Measurements from ENCODE around the gene ADD3.
A peak's percentile ranks its signal among the peaks of the same experiment; 100 is the strongest.

Gene ADD3

DNA sequence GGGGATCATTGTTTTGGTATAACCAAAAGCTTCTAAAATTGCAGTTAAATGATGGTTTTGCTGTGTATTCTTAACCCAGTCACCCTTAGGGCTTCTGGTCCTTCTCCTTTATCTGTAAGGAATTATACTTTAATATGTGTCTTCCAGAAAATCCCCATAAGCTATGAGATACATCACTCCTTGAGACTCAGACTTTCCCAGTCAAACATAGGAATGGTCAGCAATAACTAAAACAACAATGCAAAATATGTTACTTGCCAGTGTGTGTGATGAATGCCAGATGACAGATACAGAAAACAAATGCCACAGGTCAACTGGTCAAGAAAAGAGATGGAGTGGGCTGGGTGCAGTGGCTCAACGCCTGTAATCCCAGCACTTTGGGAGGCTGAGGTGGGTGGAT lies 10.1 kb downstream of the ADD3 start:
- H3K4me1 ChIP-seq (ENCODE audit: control insufficient read depth, insufficient read depth, low read length, unreplicated experiment): peaks cover 16% of the 10 kb centered on the region
- H2AFZ ChIP-seq (ENCODE audit: low read length, unreplicated experiment): no peak overlapping the region
- H3K79me2 ChIP-seq (ENCODE audit: control insufficient read depth, insufficient read depth, low read length, unreplicated experiment): peaks cover 93% of the 10 kb centered on the region
- H3K36me3 ChIP-seq (ENCODE audit: insufficient read depth, low read length): no peaks in the 10 kb centered on the region
- no peak overlapping the region for H3K4me3 ChIP-seq (ENCODE audit: low read depth, low read length)
- H3K27me3 ChIP-seq (ENCODE audit: insufficient read depth, low read length): no peaks in the 10 kb centered on the region
- H3K27ac ChIP-seq (ENCODE audit: low read depth, low read length): no peak overlapping the region

DNA sequence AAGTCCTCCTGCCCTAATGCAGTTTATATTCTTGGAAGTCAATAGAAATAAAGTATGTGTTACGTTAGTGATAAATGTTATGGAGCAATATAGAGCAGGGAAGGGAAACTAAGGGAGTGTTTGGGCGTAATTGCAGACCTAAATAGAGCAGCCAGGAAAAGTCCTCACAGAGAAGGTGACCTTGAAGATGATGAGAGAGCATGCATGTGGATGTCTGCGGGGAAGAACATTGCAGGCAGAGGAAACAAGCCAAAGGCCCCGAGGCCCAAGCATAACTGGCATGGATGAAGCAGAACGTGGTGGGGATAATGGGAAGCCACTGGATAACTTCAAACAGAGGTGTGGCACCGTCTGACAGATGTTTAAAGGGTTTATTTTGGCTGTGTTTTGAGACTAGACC lies 12.5 kb downstream of the ADD3 start:
- peaks cover 4% of the 10 kb centered on the region for H3K4me1 ChIP-seq (ENCODE audit: control insufficient read depth, insufficient read depth, low read length, unreplicated experiment)
- H3K27ac ChIP-seq (ENCODE audit: low read depth, low read length): no peak overlapping the region
- H3K79me2 ChIP-seq (ENCODE audit: control insufficient read depth, insufficient read depth, low read length, unreplicated experiment): peaks cover 86% of the 10 kb centered on the region
- no peak overlapping the region for H3K4me3 ChIP-seq (ENCODE audit: low read depth, low read length)
- H3K27me3 ChIP-seq (ENCODE audit: insufficient read depth, low read length): no peaks in the 10 kb centered on the region
- H3K36me3 ChIP-seq (ENCODE audit: insufficient read depth, low read length): no peaks in the 10 kb centered on the region
- no peak overlapping the region for H2AFZ ChIP-seq (ENCODE audit: low read length, unreplicated experiment)

DNA sequence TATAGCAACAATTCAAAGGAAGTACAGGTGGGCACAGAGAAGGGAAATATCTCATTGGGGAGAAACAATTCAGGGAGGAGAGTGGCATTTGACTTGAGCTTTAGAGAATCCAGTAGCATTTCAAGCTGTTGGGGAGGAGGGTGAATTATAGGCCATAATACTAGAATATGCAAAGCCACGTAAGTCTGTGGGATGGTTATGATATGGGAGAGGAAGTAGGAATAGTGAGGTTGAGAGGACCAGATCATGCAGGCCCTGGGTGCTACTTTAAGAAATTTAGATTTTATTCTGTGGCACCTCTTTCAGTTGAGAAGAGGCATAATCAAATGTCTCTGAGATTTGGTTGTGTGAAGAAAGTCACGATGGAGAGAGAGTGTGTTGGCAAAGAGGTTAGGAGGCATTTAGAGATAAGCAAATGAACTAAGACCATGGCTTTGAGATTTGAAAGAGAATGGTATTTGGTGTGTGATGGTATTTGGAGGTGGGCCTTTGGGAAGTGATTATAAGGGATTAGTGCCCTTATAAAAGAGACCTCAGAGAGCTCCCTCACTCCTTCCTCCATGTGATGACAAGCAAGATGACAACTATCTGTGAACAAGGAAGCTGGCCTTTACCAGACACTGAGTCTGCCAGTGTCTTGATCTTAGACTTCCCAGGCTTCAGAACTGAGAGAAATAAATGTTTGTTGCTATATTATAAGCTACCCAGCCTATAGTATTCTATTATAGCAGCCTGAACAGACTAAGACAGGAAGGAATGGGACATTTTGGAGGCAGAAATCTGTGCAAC lies 15.1 kb downstream of the ADD3 start:
- Histone ChIP-seq H3K36me3 (ENCODE audit: insufficient read depth, low read length) (no peaks in the 10 kb centered on the region), H3K27me3 (ENCODE audit: insufficient read depth, low read length) (no peaks in the 10 kb centered on the region), H3K27ac (ENCODE audit: low read depth, low read length) (no peak overlapping the region), H3K79me2 (ENCODE audit: control insufficient read depth, insufficient read depth, low read length, unreplicated experiment) (peaks cover 79% of the 10 kb centered on the region), H3K4me3 (ENCODE audit: low read depth, low read length) (no peak overlapping the region), H2AFZ (ENCODE audit: low read length, unreplicated experiment) (no peak overlapping the region), H3K4me1 (ENCODE audit: control insufficient read depth, insufficient read depth, low read length, unreplicated experiment) (no peaks in the 10 kb centered on the region)

GRCh38 chr10:110023785-110024465 lies 16.1 kb downstream of the ADD3 start:
- Histone ChIP-seq H2AFZ (ENCODE audit: low read length, unreplicated experiment) (no peak overlapping the region), H3K4me1 (ENCODE audit: control insufficient read depth, insufficient read depth, low read length, unreplicated experiment) (no peaks in the 10 kb centered on the region), H3K4me3 (ENCODE audit: low read depth, low read length) (no peak overlapping the region), H3K36me3 (ENCODE audit: insufficient read depth, low read length) (no peaks in the 10 kb centered on the region), H3K27me3 (ENCODE audit: insufficient read depth, low read length) (no peaks in the 10 kb centered on the region), H3K79me2 (ENCODE audit: control insufficient read depth, insufficient read depth, low read length, unreplicated experiment) (peaks cover 74% of the 10 kb centered on the region), H3K27ac (ENCODE audit: low read depth, low read length) (no peak overlapping the region)

- Histone ChIP-seq H3K4me3 (ENCODE audit: low read depth, low read length) (no peak overlapping the region), H3K36me3 (ENCODE audit: insufficient read depth, low read length) (0 out of 2 replicates have a peak, but pooled peaks cover 2% of the 10 kb centered on the region), H3K79me2 (ENCODE audit: control insufficient read depth, insufficient read depth, low read length, unreplicated experiment) (peaks cover 69% of the 10 kb centered on the region), H2AFZ (ENCODE audit: low read length, unreplicated experiment) (no peak overlapping the region), H3K27me3 (ENCODE audit: insufficient read depth, low read length) (no peaks in the 10 kb centered on the region), H3K27ac (ENCODE audit: low read depth, low read length) (no peak overlapping the region), H3K4me1 (ENCODE audit: control insufficient read depth, insufficient read depth, low read length, unreplicated experiment) (peaks cover 22% of the 10 kb centered on the region)
These were observed 21.7 kb downstream of the ADD3 start for GRCh38 chr10:110029450-110029849.

- Histone ChIP-seq H3K4me1 (ENCODE audit: control insufficient read depth, insufficient read depth, low read length, unreplicated experiment) (peaks cover 29% of the 10 kb centered on the region), H2AFZ (ENCODE audit: low read length, unreplicated experiment) (no peak overlapping the region), H3K79me2 (ENCODE audit: control insufficient read depth, insufficient read depth, low read length, unreplicated experiment) (peaks cover 73% of the 10 kb centered on the region), H3K36me3 (ENCODE audit: insufficient read depth, low read length) (0 out of 2 replicates have a peak, but pooled peaks cover 2% of the 10 kb centered on the region), H3K27me3 (ENCODE audit: insufficient read depth, low read length) (no peaks in the 10 kb centered on the region), H3K27ac (ENCODE audit: low read depth, low read length) (no peak overlapping the region), H3K4me3 (ENCODE audit: low read depth, low read length) (no peak overlapping the region)
These were observed 25.3 kb downstream of the ADD3 start for GRCh38 chr10:110032801-110033700.

GRCh38 chr10:110033701-110034235 lies 26.0 kb downstream of the ADD3 start:
- H2AFZ ChIP-seq (ENCODE audit: low read length, unreplicated experiment): no peak overlapping the region
- H3K4me1 ChIP-seq (ENCODE audit: control insufficient read depth, insufficient read depth, low read length, unreplicated experiment): peaks cover 29% of the 10 kb centered on the region
- no peaks in the 10 kb centered on the region for H3K27me3 ChIP-seq (ENCODE audit: insufficient read depth, low read length)
- 0 out of 2 replicates have a peak, but pooled peaks cover 2% of the 10 kb centered on the region for H3K36me3 ChIP-seq (ENCODE audit: insufficient read depth, low read length)
- no peak overlapping the region for H3K4me3 ChIP-seq (ENCODE audit: low read depth, low read length)
- no peak overlapping the region for H3K27ac ChIP-seq (ENCODE audit: low read depth, low read length)
- peaks cover 78% of the 10 kb centered on the region for H3K79me2 ChIP-seq (ENCODE audit: control insufficient read depth, insufficient read depth, low read length, unreplicated experiment)

DNA sequence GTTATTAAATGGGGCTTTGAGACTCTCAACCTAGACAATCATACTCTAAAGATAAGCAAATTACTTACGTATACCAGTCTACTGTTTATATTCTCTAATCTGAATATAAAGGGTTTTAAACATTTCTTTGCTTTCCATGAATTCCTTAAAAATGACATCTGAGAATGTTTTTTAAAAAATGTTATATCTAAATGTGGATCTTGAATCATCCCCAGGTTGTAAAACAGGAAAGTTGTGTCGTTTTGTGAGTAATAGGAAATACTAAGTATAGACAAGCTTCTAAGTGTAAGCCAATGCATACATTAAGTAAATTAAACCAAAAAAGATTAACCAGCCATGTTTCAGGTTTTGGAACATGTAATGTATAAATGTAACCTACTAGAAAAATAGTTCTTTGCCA lies 26.8 kb downstream of the ADD3 start:
- H3K27me3 ChIP-seq (ENCODE audit: insufficient read depth, low read length): no peaks in the 10 kb centered on the region
- no peak overlapping the region for H3K27ac ChIP-seq (ENCODE audit: low read depth, low read length)
- 0 out of 2 replicates have a peak, but pooled peaks cover 2% of the 10 kb centered on the region for H3K36me3 ChIP-seq (ENCODE audit: insufficient read depth, low read length)
- no peak overlapping the region for H2AFZ ChIP-seq (ENCODE audit: low read length, unreplicated experiment)
- peaks cover 79% of the 10 kb centered on the region for H3K79me2 ChIP-seq (ENCODE audit: control insufficient read depth, insufficient read depth, low read length, unreplicated experiment)
- H3K4me1 ChIP-seq (ENCODE audit: control insufficient read depth, insufficient read depth, low read length, unreplicated experiment): peaks cover 29% of the 10 kb centered on the region
- H3K4me3 ChIP-seq (ENCODE audit: low read depth, low read length): 0 out of 2 replicates have a peak overlapping the region, but pooled peaks have one; percentile 15

DNA sequence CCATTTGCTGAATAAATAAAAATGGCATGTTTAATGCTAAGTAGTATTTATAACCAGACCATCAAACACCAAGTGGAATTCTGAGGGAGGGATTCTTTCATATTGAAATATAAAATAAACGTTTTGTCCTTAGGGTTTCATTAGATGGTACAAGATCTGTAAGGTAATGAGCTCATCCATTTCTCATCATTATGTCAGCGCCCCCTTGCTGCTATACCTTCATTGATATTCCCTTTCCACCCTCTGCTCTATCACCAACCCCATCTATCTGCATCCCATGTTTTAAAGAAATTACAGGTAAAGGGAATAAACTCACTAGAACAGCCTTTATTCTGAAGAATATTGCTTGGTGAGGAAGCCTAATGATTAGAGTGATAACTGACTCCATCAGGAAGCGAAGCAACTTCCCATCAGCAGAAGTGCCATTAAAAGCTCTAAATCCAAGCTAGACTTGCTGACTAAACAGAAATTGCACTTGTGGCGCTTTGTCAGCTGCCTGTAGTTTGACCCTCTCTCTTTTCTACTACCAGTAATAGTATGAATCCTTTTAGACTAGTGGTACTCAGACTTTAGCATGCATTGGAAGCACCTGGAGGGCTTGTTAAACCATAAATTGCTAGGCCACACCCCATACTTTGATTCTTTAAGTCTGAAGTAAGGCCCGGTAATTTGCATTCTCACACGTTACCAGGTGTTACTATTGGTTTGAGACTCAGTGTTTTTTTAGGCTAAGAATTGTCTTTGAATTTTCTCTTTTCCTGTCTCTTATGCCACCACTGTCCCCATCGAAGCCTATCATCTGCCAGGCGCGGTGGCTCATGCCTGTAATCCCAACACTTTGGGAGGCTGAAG lies 27.5 kb downstream of the ADD3 start:
- Histone ChIP-seq H3K4me1 (ENCODE audit: control insufficient read depth, insufficient read depth, low read length, unreplicated experiment) (peaks cover 29% of the 10 kb centered on the region), H3K4me3 (ENCODE audit: low read depth, low read length) (no peak overlapping the region), H3K27ac (ENCODE audit: low read depth, low read length) (no peak overlapping the region)

More for the DNA sequence above, 27.5 kb downstream of the ADD3 start:
- H2AFZ ChIP-seq (ENCODE audit: low read length, unreplicated experiment): no peak overlapping the region
- H3K79me2 ChIP-seq (ENCODE audit: control insufficient read depth, insufficient read depth, low read length, unreplicated experiment): peaks cover 83% of the 10 kb centered on the region
- no peaks in the 10 kb centered on the region for H3K27me3 ChIP-seq (ENCODE audit: insufficient read depth, low read length)
- 0 out of 2 replicates have a peak, but pooled peaks cover 2% of the 10 kb centered on the region for H3K36me3 ChIP-seq (ENCODE audit: insufficient read depth, low read length)
